HL-60 (cell line): Measurements from ENCODE around the gene DNAJC30.

Source experiments
- DNase-seq, 2 experiments: peaks; one replicate each; pipeline ENCODE4 v3.0.0-alpha.2; 2010 to 2020; ENCODE audit warnings: low read depth in 1 of 2, low spot score in 1 of 2
- H3K27ac ChIP-seq: fragments of 250-450 bp; sonication (Bioruptor Pico); replicated peaks from 2 replicates; pipeline ENCODE4 v1.5.1; 2020; ENCODE audit warnings: mild to moderate bottlenecking, moderate library complexity
- H3K27me3 ChIP-seq: fragments of 250-450 bp; sonication (Bioruptor Pico); 2 replicates; pipeline ENCODE4 v1.5.1; 2021; ENCODE audit warnings: mild to moderate bottlenecking, moderate library complexity; ENCODE audit not compliant: insufficient read depth, poor library complexity, severe bottlenecking
- H3K4me3 ChIP-seq: replicated peaks from 2 replicates; pipeline ENCODE4 v1.5.1; 2011; ENCODE audit warnings: mild to moderate bottlenecking, control low read depth, low read length; ENCODE audit not compliant: insufficient read depth
- CTCF ChIP-seq: IDR thresholded peaks from one replicate; pipeline ENCODE4 v1.5.1; 2011; ENCODE audit warnings: low read length, control low read depth, inconsistent platforms; ENCODE audit not compliant: insufficient read depth
- GABPA ChIP-seq: IDR thresholded peaks from 2 replicates; pipeline ENCODE4 v1.6.1; 2012; ENCODE audit warnings: low read depth
- POLR2AphosphoS5 ChIP-seq: IDR thresholded peaks from 2 replicates; pipeline ENCODE4 v1.6.1; 2012; ENCODE audit warnings: low read depth
- REST ChIP-seq: IDR thresholded peaks from 2 replicates; pipeline ENCODE4 v1.6.1; 2012; ENCODE audit warnings: low read depth; ENCODE audit not compliant: insufficient replicate concordance
- SPI1 ChIP-seq: IDR thresholded peaks from 2 replicates; pipeline ENCODE4 v1.6.1; 2012; ENCODE audit warnings: low read depth, mild to moderate bottlenecking, borderline replicate concordance

Gene DNAJC30

GRCh38 chr7:73728551-73728950 is 45.3 kb upstream of the DNAJC30 start:
- H3K27ac ChIP-seq, result no peak overlapping the region
- H3K4me3 ChIP-seq, result no peak overlapping the region
- DNase-seq, result no peak
- no peak for TF ChIP-seq REST
- no peak for TF ChIP-seq CTCF
- no peak for TF ChIP-seq POLR2AphosphoS5
- no peak for TF ChIP-seq GABPA
- TF ChIP-seq SPI1, result no peak
- peaks cover 5% of the 10 kb centered on the region for H3K27me3 ChIP-seq

- TF ChIP-seq SPI1, result no peak
- TF ChIP-seq REST, result no peak
- no peak for TF ChIP-seq POLR2AphosphoS5
- TF ChIP-seq GABPA, result no peak
- TF ChIP-seq CTCF, result no peak
- peaks cover 5% of the 10 kb centered on the region for H3K27me3 ChIP-seq
- H3K27ac ChIP-seq, result no peak overlapping the region
- H3K4me3 ChIP-seq, result no peak overlapping the region
- no peak for DNase-seq
Measured at GRCh38 chr7:73727952-73728351, 44.7 kb upstream of the DNAJC30 start.

GRCh38 chr7:73726083-73726466 is 42.8 kb upstream of the DNAJC30 start:
- no peak for DNase-seq
- H3K27me3 ChIP-seq, result peaks cover 5% of the 10 kb centered on the region
- no peak overlapping the region for H3K4me3 ChIP-seq
- H3K27ac ChIP-seq, result no peak overlapping the region
- TF ChIP-seq SPI1 (no peak), CTCF (no peak), POLR2AphosphoS5 (no peak), GABPA (no peak), REST (no peak)
